ENCODE measurements around the gene CHRM2.

The CHRM2 gene

GRCh38 chr7:136891850-136892249 is 23.4 kb downstream of the CHRM2 start:
- in situ Hi-C loops (cut with MboI; ENCODE audit: low pct_unique_long_range_greater_than_20kb, low sequenced_read_pairs, unreplicated experiment), result no loop called here
- DNase-seq (ENCODE audit: low spot score), result no peak
- no peak for TF ChIP-seq CTCF (IDR thresholded peaks at IDR 0.05; ENCODE audit: extremely low read depth, insufficient read depth, missing control alignments)

- DNase-seq (ENCODE audit: low spot score), result no peak
- in situ Hi-C loops (cut with MboI; ENCODE audit: low pct_unique_long_range_greater_than_20kb, low sequenced_read_pairs, unreplicated experiment), result no loop called here
- no peak for TF ChIP-seq CTCF (IDR thresholded peaks at IDR 0.05; ENCODE audit: extremely low read depth, insufficient read depth, missing control alignments)
Observed at GRCh38 chr7:136894789-136895188, 26.3 kb downstream of the CHRM2 start.

- no peak for DNase-seq (ENCODE audit: low spot score)
- TF ChIP-seq CTCF (IDR thresholded peaks at IDR 0.05; ENCODE audit: extremely low read depth, insufficient read depth, missing control alignments), result no peak
- in situ Hi-C loops (cut with MboI; ENCODE audit: low pct_unique_long_range_greater_than_20kb, low sequenced_read_pairs, unreplicated experiment), result no loop called here
Observed at GRCh38 chr7:136897676-136898075, 29.2 kb downstream of the CHRM2 start.

GRCh38 chr7:136900005-136900404 is 31.6 kb downstream of the CHRM2 start:
- in situ Hi-C loops (cut with MboI; ENCODE audit: low pct_unique_long_range_greater_than_20kb, low sequenced_read_pairs, unreplicated experiment), result no loop called here
- no peak for TF ChIP-seq CTCF (IDR thresholded peaks at IDR 0.05; ENCODE audit: extremely low read depth, insufficient read depth, missing control alignments)
- no peak for DNase-seq (ENCODE audit: low spot score)

- TF ChIP-seq CTCF (IDR thresholded peaks at IDR 0.05; ENCODE audit: extremely low read depth, insufficient read depth, missing control alignments), result no peak
- in situ Hi-C loops (cut with MboI; ENCODE audit: low pct_unique_long_range_greater_than_20kb, low sequenced_read_pairs, unreplicated experiment), result no loop called here
- DNase-seq (ENCODE audit: low spot score), result no peak
Observed at GRCh38 chr7:136910771-136911170, 42.3 kb downstream of the CHRM2 start.

GRCh38 chr7:136911344-136911743 is 42.9 kb downstream of the CHRM2 start:
- TF ChIP-seq CTCF (IDR thresholded peaks at IDR 0.05; ENCODE audit: extremely low read depth, insufficient read depth, missing control alignments), result no peak
- no peak for DNase-seq (ENCODE audit: low spot score)
- in situ Hi-C loops (cut with MboI; ENCODE audit: low pct_unique_long_range_greater_than_20kb, low sequenced_read_pairs, unreplicated experiment), result no loop called here

- no peak for TF ChIP-seq CTCF (IDR thresholded peaks at IDR 0.05; ENCODE audit: extremely low read depth, insufficient read depth, missing control alignments)
- DNase-seq (ENCODE audit: low spot score), result no peak
- in situ Hi-C loops (cut with MboI; ENCODE audit: low pct_unique_long_range_greater_than_20kb, low sequenced_read_pairs, unreplicated experiment), result no loop called here
Observed at GRCh38 chr7:136912339-136912738, 43.9 kb downstream of the CHRM2 start.

Data from GM13977 (cell line).